HepG2 (cell line): ENCODE results near the gene USE1. TPM values are rescaled to one million over a fixed set of nuclear protein-coding genes. Genes with fewer than 3 reads are reported as not detected.

Source experiments
- CHD4 ChIP-seq: fragments of 200-600 bp; sonication (generic); IDR thresholded peaks from 2 replicates; pipeline ENCODE4 v1.7.0; 2017; ENCODE audit warnings: mild to moderate bottlenecking, low read length, borderline replicate concordance
- E2F2 ChIP-seq: sonication (generic); formaldehyde crosslinking; IDR thresholded peaks from 2 replicates; pipeline ENCODE4 v1.4.0; 2020; ENCODE audit warnings: missing genetic modification reagents, borderline replicate concordance
- ETV6 ChIP-seq: sonication (generic); formaldehyde crosslinking; conservative IDR thresholded peaks from 2 replicates; pipeline ENCODE4 v1.4.0; 2020; ENCODE audit warnings: missing genetic modification reagents
- KLF16 ChIP-seq, 2 experiments: sonication (generic) in 1 of 2; formaldehyde crosslinking in 1 of 2; IDR thresholded peaks; 2 replicates each; pipeline versions ENCODE4 v1.6.1 to v1.8.0; 2016 to 2023; ENCODE audit warnings: missing genetic modification reagents in 2 of 2, missing compliant biosample characterization in 1 of 2
- KLF6 ChIP-seq: IDR thresholded peaks from 2 replicates; pipeline ENCODE4 v1.8.0; 2016; ENCODE audit warnings: missing biosample characterization, missing genetic modification reagents
- MAFK ChIP-seq, 2 experiments: IDR thresholded peaks in 1 of 2; conservative IDR thresholded peaks in 1 of 2; 2 replicates each; pipeline ENCODE4 v1.6.1; 2011; ENCODE audit warnings: improper control_type of control experiment in 2 of 2, low read length in 2 of 2
- MIER3 ChIP-seq: IDR thresholded peaks from 2 replicates; pipeline ENCODE4 v1.6.1; 2016; ENCODE audit warnings: missing compliant biosample characterization, borderline replicate concordance
- RELA ChIP-seq: sonication (generic); formaldehyde crosslinking; IDR thresholded peaks from 2 replicates; pipeline ENCODE4 v1.4.0; 2020; ENCODE audit warnings: missing genetic modification reagents
- TMF1 ChIP-seq: sonication (generic); formaldehyde crosslinking; IDR thresholded peaks from 2 replicates; pipeline ENCODE4 v1.8.1; 2022; ENCODE audit warnings: low read depth, missing genetic modification reagents
- TP53 ChIP-seq: sonication (generic); formaldehyde crosslinking; conservative IDR thresholded peaks from 2 replicates; pipeline ENCODE4 v1.4.0; 2020; ENCODE audit warnings: missing genetic modification reagents
- U2AF2 ChIP-seq: fragments of 200-400 bp; formaldehyde crosslinking; IDR thresholded peaks from 2 replicates; pipeline ENCODE4 v1.6.1; 2017; ENCODE audit warnings: low read depth, mild to moderate bottlenecking, low read length
- ZBTB49 ChIP-seq: sonication (generic); formaldehyde crosslinking; IDR thresholded peaks from 2 replicates; pipeline ENCODE4 v1.4.0; 2020; ENCODE audit warnings: missing genetic modification reagents, borderline replicate concordance
- ZNF232 ChIP-seq: sonication (generic); formaldehyde crosslinking; IDR thresholded peaks from 2 replicates; pipeline ENCODE4 v1.4.0; 2020; ENCODE audit warnings: missing genetic modification reagents, borderline replicate concordance
- ZNF513 ChIP-seq: sonication (generic); formaldehyde crosslinking; conservative IDR thresholded peaks from 2 replicates; pipeline ENCODE4 v1.5.0; 2020; ENCODE audit warnings: missing genetic modification reagents
- ZNF614 ChIP-seq: IDR thresholded peaks from 2 replicates; pipeline ENCODE4 v1.6.1; 2018; ENCODE audit warnings: missing biosample characterization, missing genetic modification reagents, inconsistent platforms, borderline replicate concordance
- polyA plus RNA-seq, 8 experiments: library from polyadenylated mRNA; depleted of rRNA in 3 of 8; stranded (reverse) in 7 of 8; unstranded in 1 of 8; fragments of >200 nt; fragmentation: Illumina TruSeq in 4 of 8; extraction: Trizol in 4 of 8; gene quantifications; 2 replicates each; pipeline versions ENCODE4 v1.2.1 to v1.2.3, GENCODE V29; 2011 to 2016; ENCODE audit warnings: low read depth in 4 of 8, missing spikeins in 1 of 8, mixed read lengths in 1 of 8; ENCODE audit not compliant: insufficient read depth in 1 of 8
- total RNA-seq, 5 experiments: library from RNA; depleted of rRNA; stranded (reverse); fragments of >200 nt; fragmentation: Illumina TruSeq; extraction: Trizol; gene quantifications; 2 replicates each; pipeline ENCODE4 v1.2.3, GENCODE V29; 2016; ENCODE audit warnings: low read depth in 1 of 5
- TF ChIP-seq, protein P1 (sequence below), 2 experiments: sonication (generic) in 1 of 2; formaldehyde crosslinking in 1 of 2; IDR thresholded peaks; 2 replicates each; pipeline versions ENCODE4 v1.5.1 to v1.6.1; 2011 to 2020; ENCODE audit warnings: borderline replicate concordance in 1 of 2, low read depth in 1 of 2, low read length in 1 of 2, mild to moderate bottlenecking in 1 of 2, missing genetic modification reagents in 1 of 2, moderate library complexity in 1 of 2
- TF ChIP-seq, protein P2 (sequence below): sonication (generic); formaldehyde crosslinking; IDR thresholded peaks from 2 replicates; pipeline ENCODE4 v1.4.0; 2020; ENCODE audit warnings: missing genetic modification reagents

Gene USE1
- total and polyA plus RNA-seq, 2 of the 13 experiments (the other 11 are each of a cell fraction or from before 2014, with no cell fraction given) = 9.9 to 17.6 TPM

DNA sequence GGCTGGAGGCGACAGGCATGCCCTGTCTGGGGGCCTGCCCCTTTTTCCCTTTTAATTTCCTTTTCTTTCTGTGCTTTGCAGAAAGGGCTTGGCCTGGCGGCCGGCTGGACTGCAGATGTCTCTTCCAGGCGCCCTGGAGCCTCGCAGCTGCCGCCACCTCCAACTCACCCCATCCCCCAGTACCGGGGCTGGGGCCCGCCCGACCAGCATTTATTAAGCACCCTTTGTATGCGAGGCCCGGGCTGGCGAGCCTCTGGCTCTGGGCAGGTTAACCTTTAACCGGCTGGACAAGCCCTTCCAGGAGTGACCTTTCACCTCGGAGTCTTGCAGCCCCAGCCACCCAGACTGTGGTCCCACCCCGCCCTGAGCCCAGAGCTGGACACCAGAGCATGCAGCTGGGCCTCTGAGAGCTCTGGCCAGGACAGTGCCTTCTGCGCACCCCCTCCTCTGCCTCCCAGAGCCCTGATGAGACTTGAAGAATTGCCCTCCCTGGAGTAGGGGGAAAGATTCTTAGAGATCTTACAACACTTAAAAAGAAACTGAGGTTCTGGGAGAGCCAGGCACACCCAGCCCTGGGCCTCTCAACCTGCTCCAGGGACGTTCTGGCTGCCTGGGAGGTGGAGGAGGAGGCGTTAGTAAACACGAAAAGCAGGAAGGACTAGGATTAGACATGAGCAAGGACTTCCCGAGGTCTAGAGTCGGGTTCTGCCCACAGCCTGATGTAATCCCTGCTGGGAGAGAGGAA, 31.7 kb downstream of the USE1 start (continued):
- TF ChIP-seq ZNF513 (CRISPR knock-in tag) = no peak
- no peak for TF ChIP-seq MAFK (conservative IDR thresholded peaks at IDR 0.05 in 1 of 2, IDR thresholded peaks at IDR 0.05 in 1 of 2; ENCODE audit: low read length in 2 of 2)
- no peak for TF ChIP-seq RELA (CRISPR knock-in tag)
- TF ChIP-seq, protein P1, sequence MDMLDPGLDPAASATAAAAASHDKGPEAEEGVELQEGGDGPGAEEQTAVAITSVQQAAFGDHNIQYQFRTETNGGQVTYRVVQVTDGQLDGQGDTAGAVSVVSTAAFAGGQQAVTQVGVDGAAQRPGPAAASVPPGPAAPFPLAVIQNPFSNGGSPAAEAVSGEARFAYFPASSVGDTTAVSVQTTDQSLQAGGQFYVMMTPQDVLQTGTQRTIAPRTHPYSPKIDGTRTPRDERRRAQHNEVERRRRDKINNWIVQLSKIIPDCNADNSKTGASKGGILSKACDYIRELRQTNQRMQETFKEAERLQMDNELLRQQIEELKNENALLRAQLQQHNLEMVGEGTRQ (IDR thresholded peaks at IDR 0.05; ENCODE audit: low read depth, low read length) = no peak
- TF ChIP-seq, protein P1 (CRISPR knock-in tag; IDR thresholded peaks at IDR 0.05; ENCODE audit: borderline replicate concordance) = no peak
- no peak for TF ChIP-seq E2F2
- TF ChIP-seq KLF16 (CRISPR knock-in tag; IDR thresholded peaks at IDR 0.05) = no peak
- TF ChIP-seq ZNF614 (CRISPR knock-in tag) = no peak
- no peak for TF ChIP-seq KLF6
- TF ChIP-seq ZBTB49 (CRISPR knock-in tag) = no peak
- no peak for TF ChIP-seq ETV6 (CRISPR knock-in tag)
- TF ChIP-seq, protein P2, sequence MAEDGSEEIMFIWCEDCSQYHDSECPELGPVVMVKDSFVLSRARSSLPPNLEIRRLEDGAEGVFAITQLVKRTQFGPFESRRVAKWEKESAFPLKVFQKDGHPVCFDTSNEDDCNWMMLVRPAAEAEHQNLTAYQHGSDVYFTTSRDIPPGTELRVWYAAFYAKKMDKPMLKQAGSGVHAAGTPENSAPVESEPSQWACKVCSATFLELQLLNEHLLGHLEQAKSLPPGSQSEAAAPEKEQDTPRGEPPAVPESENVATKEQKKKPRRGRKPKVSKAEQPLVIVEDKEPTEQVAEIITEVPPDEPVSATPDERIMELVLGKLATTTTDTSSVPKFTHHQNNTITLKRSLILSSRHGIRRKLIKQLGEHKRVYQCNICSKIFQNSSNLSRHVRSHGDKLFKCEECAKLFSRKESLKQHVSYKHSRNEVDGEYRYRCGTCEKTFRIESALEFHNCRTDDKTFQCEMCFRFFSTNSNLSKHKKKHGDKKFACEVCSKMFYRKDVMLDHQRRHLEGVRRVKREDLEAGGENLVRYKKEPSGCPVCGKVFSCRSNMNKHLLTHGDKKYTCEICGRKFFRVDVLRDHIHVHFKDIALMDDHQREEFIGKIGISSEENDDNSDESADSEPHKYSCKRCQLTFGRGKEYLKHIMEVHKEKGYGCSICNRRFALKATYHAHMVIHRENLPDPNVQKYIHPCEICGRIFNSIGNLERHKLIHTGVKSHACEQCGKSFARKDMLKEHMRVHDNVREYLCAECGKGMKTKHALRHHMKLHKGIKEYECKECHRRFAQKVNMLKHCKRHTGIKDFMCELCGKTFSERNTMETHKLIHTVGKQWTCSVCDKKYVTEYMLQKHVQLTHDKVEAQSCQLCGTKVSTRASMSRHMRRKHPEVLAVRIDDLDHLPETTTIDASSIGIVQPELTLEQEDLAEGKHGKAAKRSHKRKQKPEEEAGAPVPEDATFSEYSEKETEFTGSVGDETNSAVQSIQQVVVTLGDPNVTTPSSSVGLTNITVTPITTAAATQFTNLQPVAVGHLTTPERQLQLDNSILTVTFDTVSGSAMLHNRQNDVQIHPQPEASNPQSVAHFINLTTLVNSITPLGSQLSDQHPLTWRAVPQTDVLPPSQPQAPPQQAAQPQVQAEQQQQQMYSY = 0 out of 2 replicates have a peak, but pooled peaks have one; percentile 79
- no peak for TF ChIP-seq MIER3 (CRISPR knock-in tag)
- no peak for TF ChIP-seq TMF1
- TF ChIP-seq U2AF2 = no peak
- no peak for TF ChIP-seq TP53 (CRISPR knock-in tag)
- TF ChIP-seq ZNF232 = no peak
- TF ChIP-seq CHD4 = peak; percentile 98; the same call in 1 of the 2 replicates
